Neuronal stem cell (in vitro differentiated cells): ENCODE measurements around the gene TMEM30B. TPM values are rescaled to one million over a fixed set of nuclear protein-coding genes. Genes with fewer than 3 reads are reported as not detected.
A peak's percentile ranks its signal among the peaks of the same experiment; 100 is the strongest.

Experiments used
- DNase-seq: peaks from one replicate; pipeline ENCODE4 v3.0.0-alpha.2; 2013; ENCODE audit warnings: low spot score
- H2AFZ ChIP-seq: one replicate; pipeline ENCODE4 v1.6.1; 2013; ENCODE audit warnings: mild to moderate bottlenecking, low read length, inconsistent platforms
- H2AK5ac ChIP-seq: 2 replicates; pipeline ENCODE4 v1.6.1; 2013; ENCODE audit warnings: low read depth, mild to moderate bottlenecking, inconsistent platforms, low read length, moderate library complexity, mixed read lengths
- H2BK120ac ChIP-seq: 2 replicates; pipeline ENCODE4 v1.6.1; 2013; ENCODE audit warnings: low read depth, mild to moderate bottlenecking, inconsistent platforms, low read length, moderate library complexity, mixed read lengths
- H2BK12ac ChIP-seq: one replicate; pipeline ENCODE4 v1.6.1; 2013; ENCODE audit warnings: low read length, inconsistent platforms
- H2BK15ac ChIP-seq: 2 replicates; pipeline ENCODE4 v1.6.1; 2013; ENCODE audit warnings: mild to moderate bottlenecking, low read length, inconsistent platforms, mixed read lengths
- H2BK5ac ChIP-seq: one replicate; pipeline ENCODE4 v1.6.1; 2013; ENCODE audit warnings: inconsistent platforms, mild to moderate bottlenecking, low read length, moderate library complexity
- H3K14ac ChIP-seq: one replicate; pipeline ENCODE4 v1.6.1; 2013; ENCODE audit warnings: low read length, inconsistent platforms
- H3K18ac ChIP-seq: 2 replicates; pipeline ENCODE4 v1.6.1; 2013; ENCODE audit warnings: low read length, inconsistent platforms
- H3K23ac ChIP-seq: 2 replicates; pipeline ENCODE4 v1.6.1; 2013; ENCODE audit warnings: low read depth, mild to moderate bottlenecking, mixed read lengths, low read length, inconsistent platforms; ENCODE audit not compliant: poor library complexity
- H3K27ac ChIP-seq: replicated peaks from 3 replicates; pipeline ENCODE4 v1.5.1; 2013; ENCODE audit warnings: low read length, inconsistent platforms
- H3K27me3 ChIP-seq, 3 experiments: 2 replicates each; pipeline ENCODE4 v1.6.1; 2013; ENCODE audit warnings: low read length in 3 of 3, mild to moderate bottlenecking in 2 of 3, inconsistent platforms in 1 of 3, low read depth in 1 of 3, mixed read lengths in 1 of 3, moderate library complexity in 1 of 3; ENCODE audit not compliant: control insufficient read depth in 3 of 3, insufficient read depth in 3 of 3
- H3K36me3 ChIP-seq, 2 donors: replicated peaks in 1 of 2; 2 replicates each; pipeline ENCODE4 v1.6.1; 2013; ENCODE audit warnings: low read length in 2 of 2; ENCODE audit not compliant: control insufficient read depth in 2 of 2, insufficient read depth in 2 of 2
- H3K4ac ChIP-seq: 2 replicates; pipeline ENCODE4 v1.6.1; 2013; ENCODE audit warnings: inconsistent platforms, mild to moderate bottlenecking, low read length, moderate library complexity
- H3K4me1 ChIP-seq, 2 donors: 1 replicate in 1 of 2; 2 replicates in 1 of 2; pipeline ENCODE4 v1.6.1; 2013; ENCODE audit warnings: low read length in 2 of 2, low read depth in 1 of 2; ENCODE audit not compliant: control insufficient read depth in 2 of 2, insufficient read depth in 1 of 2
- H3K4me2 ChIP-seq: one replicate; pipeline ENCODE4 v1.6.1; 2013; ENCODE audit warnings: mild to moderate bottlenecking, low read length, inconsistent platforms; ENCODE audit not compliant: insufficient read depth, poor library complexity, severe bottlenecking
- H3K4me3 ChIP-seq, 2 donors: 2 replicates each; pipeline ENCODE4 v1.5.1; 2013; ENCODE audit warnings: low read length in 2 of 2, mild to moderate bottlenecking in 2 of 2, inconsistent platforms in 1 of 2, moderate library complexity in 1 of 2
- H3K79me1 ChIP-seq: one replicate; pipeline ENCODE4 v1.6.1; 2013; ENCODE audit warnings: low read depth, mild to moderate bottlenecking, inconsistent platforms, low read length, moderate library complexity
- H3K9ac ChIP-seq: one replicate; pipeline ENCODE4 v1.6.1; 2013; ENCODE audit warnings: mild to moderate bottlenecking, low read depth, low read length, inconsistent platforms; ENCODE audit not compliant: poor library complexity
- H3K9me3 ChIP-seq, 2 donors: replicated peaks in 1 of 2; 2 replicates each; pipeline versions ENCODE3 to v1.6.1; 2013; ENCODE audit warnings: low read length in 2 of 2, mild to moderate bottlenecking in 2 of 2, inconsistent platforms in 1 of 2, low read depth in 1 of 2, mixed read lengths in 1 of 2, moderate library complexity in 1 of 2; ENCODE audit not compliant: control insufficient read depth in 2 of 2, insufficient read depth in 1 of 2
- H4K8ac ChIP-seq: one replicate; pipeline ENCODE4 v1.6.1; 2013; ENCODE audit warnings: low read depth, mild to moderate bottlenecking, inconsistent platforms, low read length, moderate library complexity
- H4K91ac ChIP-seq: one replicate; pipeline ENCODE4 v1.6.1; 2013; ENCODE audit warnings: low read length, low read depth, mild to moderate bottlenecking, inconsistent platforms; ENCODE audit not compliant: poor library complexity
- WGBS, 2 donors: extraction: QIAGEN DNeasy Blood & Tissue Kit; methylation state at CpG; one replicate each; pipeline ENCODE4 v1.1.7; 2013; ENCODE audit warnings: missing lambda C conversion rate in 2 of 2, mixed read lengths in 1 of 2; ENCODE audit not compliant: insufficient read length in 2 of 2, insufficient replicate concordance in 1 of 2; ENCODE audit errors: extremely low coverage in 2 of 2; 5-methylcytosine and 5-hydroxymethylcytosine counted together
- polyA plus RNA-seq, 2 experiments: library from polyadenylated mRNA; stranded (reverse); fragments of 200-250 nt; gene quantifications; one replicate each; pipeline ENCODE4 v1.2.3, GENCODE V29; 2013

TMEM30B gene, protein sequence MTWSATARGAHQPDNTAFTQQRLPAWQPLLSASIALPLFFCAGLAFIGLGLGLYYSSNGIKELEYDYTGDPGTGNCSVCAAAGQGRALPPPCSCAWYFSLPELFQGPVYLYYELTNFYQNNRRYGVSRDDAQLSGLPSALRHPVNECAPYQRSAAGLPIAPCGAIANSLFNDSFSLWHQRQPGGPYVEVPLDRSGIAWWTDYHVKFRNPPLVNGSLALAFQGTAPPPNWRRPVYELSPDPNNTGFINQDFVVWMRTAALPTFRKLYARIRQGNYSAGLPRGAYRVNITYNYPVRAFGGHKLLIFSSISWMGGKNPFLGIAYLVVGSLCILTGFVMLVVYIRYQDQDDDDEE
- polyA plus RNA-seq (2013, experiment 1 of 2) = 0.03 TPM
- polyA plus RNA-seq (2013, experiment 2 of 2) = 0.06 TPM

DNA sequence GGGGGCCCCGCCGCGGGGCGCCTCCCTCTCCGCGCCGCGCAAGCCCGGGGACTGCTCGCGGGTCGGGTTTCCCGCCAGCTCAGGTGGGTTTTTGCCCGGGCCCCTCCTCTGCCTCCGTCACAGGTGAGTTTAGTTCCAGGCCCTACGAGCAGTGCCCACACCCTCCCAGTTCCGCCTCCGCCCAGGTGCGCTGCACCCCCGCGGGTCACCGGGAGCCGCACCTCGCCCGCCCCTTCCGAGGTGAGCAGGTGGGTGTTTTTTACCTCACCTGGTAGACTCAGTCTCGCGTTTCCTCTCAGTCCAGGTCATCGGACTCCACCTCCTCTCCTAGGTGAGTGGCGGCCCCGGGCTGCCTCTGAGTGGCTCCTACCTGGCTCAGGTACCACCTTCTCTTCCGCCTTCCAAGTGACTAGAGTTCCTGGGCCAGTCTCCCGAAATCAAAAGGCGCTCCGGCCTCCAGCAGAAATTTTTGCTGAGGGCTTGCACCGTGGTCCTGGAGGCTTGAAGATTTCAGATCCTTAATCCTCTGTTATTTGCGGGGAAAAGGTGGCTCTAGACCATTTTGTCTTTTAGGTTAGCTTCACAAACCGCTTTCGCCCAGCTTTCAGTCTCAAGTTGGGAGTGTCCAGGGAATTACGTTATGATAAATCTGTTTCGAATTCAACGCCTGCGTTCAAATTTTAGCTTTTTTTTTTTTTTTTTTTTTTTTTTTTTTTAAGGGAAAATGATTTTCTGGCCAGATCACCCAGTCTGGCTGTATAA is at the start of gene TMEM30B:
TMEM30B (minus strand) TSS at position 153 of the 762 bp plus-strand sequence. CDS start 191 bp downstream, outside the sequence.
- H2AFZ ChIP-seq = peak within 1 kb of the TSS; percentile 90
- H2BK15ac ChIP-seq = peak within 1 kb of the TSS; percentile 71
- H3K9ac ChIP-seq = peak within 1 kb of the TSS; percentile 30
- no peaks in the 10 kb centered on the region for H3K4me1 ChIP-seq
- H3K23ac ChIP-seq = peak within 1 kb of the TSS; percentile 80
- H2AK5ac ChIP-seq = no peak within 1 kb of the TSS
- H2BK5ac ChIP-seq = peak within 1 kb of the TSS; percentile 85
- H3K36me3 ChIP-seq = no peaks in the 10 kb centered on the region
- peaks cover 18 to 84% (median 28%) of the 10 kb centered on the region in 3 experiments for H3K27me3 ChIP-seq
- H3K14ac ChIP-seq = peak within 1 kb of the TSS; percentile 97
- peak within 1 kb of the TSS; percentile 83 for H3K4me2 ChIP-seq
- H3K18ac ChIP-seq = peak within 1 kb of the TSS; percentile 90
- H3K9me3 ChIP-seq = peaks cover 0 to 7% of the 10 kb centered on the region in 2 donors
- H3K79me1 ChIP-seq = no peaks in the 10 kb centered on the region
- peak within 1 kb of the TSS; percentile 48 for H4K8ac ChIP-seq
- DNase-seq = no peak
- H3K4me3 ChIP-seq = peak within 1 kb of the TSS in 1 of 2 donors; percentile 80
- no CpG with 5 or more reads among the region's 43 CpGs for WGBS, 2 donors
- peak within 1 kb of the TSS; percentile 59 for H3K4ac ChIP-seq
- H4K91ac ChIP-seq = no peak within 1 kb of the TSS
- no peak within 1 kb of the TSS for H2BK120ac ChIP-seq
- H2BK12ac ChIP-seq = no peak within 1 kb of the TSS
- H3K27ac ChIP-seq = no peak within 1 kb of the TSS

DNA sequence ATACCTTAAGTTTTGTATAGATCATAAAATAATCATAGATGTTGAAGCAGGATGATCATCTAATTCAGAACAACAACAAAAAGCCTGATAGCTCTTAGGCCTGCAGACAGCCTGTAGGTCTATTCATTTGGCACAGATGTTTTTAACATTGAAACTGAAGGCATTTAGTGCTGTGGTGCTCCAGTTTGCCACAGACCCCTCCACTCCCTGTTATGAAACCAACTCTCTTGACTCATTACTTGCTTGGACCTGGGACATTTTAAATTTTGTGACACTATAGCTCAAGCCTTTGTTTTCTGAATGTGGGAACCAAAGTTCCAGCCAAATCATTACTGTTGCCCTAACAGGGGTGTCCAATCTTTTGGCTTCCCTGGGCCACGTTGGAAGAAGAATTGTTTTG is 49.4 kb upstream of the TMEM30B start:
- WGBS, 2 donors = no CpG with 5 or more reads among the region's 1 CpG
- Histone ChIP-seq H3K9ac (no peak overlapping the region), H2BK12ac (no peak overlapping the region), H2BK15ac (no peak overlapping the region), H3K27me3 (peaks cover 0 to 12% (median 0%) of the 10 kb centered on the region in 3 experiments), H3K27ac (no peak overlapping the region), H3K4ac (no peak overlapping the region), H4K91ac (no peak overlapping the region), H3K4me2 (no peak overlapping the region), H3K36me3 (no peaks in the 10 kb centered on the region), H3K9me3 (no peaks in the 10 kb centered on the region), H4K8ac (no peak overlapping the region), H3K18ac (no peak overlapping the region), H3K4me1 (peaks cover 0 to 9% of the 10 kb centered on the region in 2 donors), H3K14ac (no peak overlapping the region), H2AFZ (no peak overlapping the region), H2BK120ac (no peak overlapping the region), H3K79me1 (no peaks in the 10 kb centered on the region), H2BK5ac (no peak overlapping the region), H3K23ac (no peak overlapping the region), H3K4me3 (no peak overlapping the region), H2AK5ac (no peak overlapping the region)
- no peak for DNase-seq

DNA sequence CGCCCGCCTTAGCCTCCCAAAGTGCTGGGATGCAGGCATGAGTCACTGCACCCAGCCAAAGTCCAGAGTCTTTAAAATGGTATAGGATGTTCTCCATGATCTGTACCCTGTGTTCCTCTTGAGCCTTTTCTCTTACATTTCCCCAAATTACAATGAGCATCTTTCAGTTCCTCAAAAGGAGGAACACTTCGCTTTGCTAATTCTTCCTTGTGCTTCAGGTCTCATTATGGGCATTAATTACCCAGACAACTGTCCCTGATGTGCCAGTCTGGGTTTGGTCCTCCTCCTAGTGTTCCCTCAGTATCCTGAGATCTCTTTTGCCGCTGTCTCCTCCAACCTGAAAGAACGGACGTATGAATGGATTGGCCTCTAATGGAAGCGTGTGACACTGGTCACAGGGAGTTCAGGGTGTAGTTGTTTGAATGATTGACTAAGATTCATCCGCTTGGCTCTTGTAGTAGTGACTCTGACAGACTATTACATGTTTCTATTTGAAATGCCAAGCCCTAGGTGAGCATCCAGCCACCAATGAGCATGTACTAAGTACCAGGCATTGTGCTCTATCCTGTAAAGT is 48.4 kb upstream of the TMEM30B start:
- H2BK5ac ChIP-seq = no peak overlapping the region
- no peak overlapping the region for H3K27ac ChIP-seq
- H3K36me3 ChIP-seq = no peaks in the 10 kb centered on the region
- H3K18ac ChIP-seq = peak overlapping the region; percentile 53
- H3K4me1 ChIP-seq = peaks cover 0 to 9% of the 10 kb centered on the region in 2 donors
- no peak overlapping the region for H3K9ac ChIP-seq
- H3K4ac ChIP-seq = no peak overlapping the region
- H3K4me3 ChIP-seq = no peak overlapping the region
- H2AFZ ChIP-seq = no peak overlapping the region
- H4K8ac ChIP-seq = no peak overlapping the region
- no peak overlapping the region for H2BK12ac ChIP-seq
- no CpG with 5 or more reads among the region's 8 CpGs for WGBS, 2 donors
- no peak overlapping the region for H3K14ac ChIP-seq
- no peak overlapping the region for H4K91ac ChIP-seq
- no peak overlapping the region for H3K23ac ChIP-seq
- no peak overlapping the region for H2AK5ac ChIP-seq
- H3K9me3 ChIP-seq = no peaks in the 10 kb centered on the region
- H2BK120ac ChIP-seq = no peak overlapping the region
- H3K79me1 ChIP-seq = no peaks in the 10 kb centered on the region
- no peak overlapping the region for H2BK15ac ChIP-seq
- peaks cover 0 to 12% (median 0%) of the 10 kb centered on the region in 3 experiments for H3K27me3 ChIP-seq
- no peak for DNase-seq
- H3K4me2 ChIP-seq = no peak overlapping the region
